Astrocyte (in vitro differentiated cells and primary cell): ENCODE data around the gene PPP2R3C. TPM values are rescaled to one million over a fixed set of nuclear protein-coding genes. Genes with fewer than 3 reads are reported as not detected.

Experiments used
- DNase-seq: peaks from one replicate; pipeline ENCODE4 v3.0.0-alpha.2; 2010; ENCODE audit warnings: low read depth
- FAIRE-seq: peaks from 2 replicates; lab custom pipeline; 2011; peaks lifted over from hg19 to GRCh38; lab: Jason Lieb, UNC
- H2AFZ ChIP-seq: 2 replicates; pipeline ENCODE4 v1.6.0; 2012; ENCODE audit warnings: low read depth, low read length, inconsistent platforms
- H3K27ac ChIP-seq: 2 replicates; pipeline ENCODE4 v1.5.1; 2011; ENCODE audit warnings: low read depth, low read length, inconsistent platforms
- H3K27me3 ChIP-seq: 2 replicates; pipeline ENCODE4 v1.6.0; 2011; ENCODE audit warnings: low read length, inconsistent platforms; ENCODE audit not compliant: insufficient read depth
- H3K36me3 ChIP-seq: 2 replicates; pipeline ENCODE4 v1.5.1; 2011; ENCODE audit warnings: low read length, inconsistent platforms; ENCODE audit not compliant: insufficient read depth
- H3K4me1 ChIP-seq: 2 replicates; pipeline ENCODE4 v1.5.1; 2011; ENCODE audit warnings: low read length, inconsistent platforms; ENCODE audit not compliant: insufficient read depth
- H3K4me2 ChIP-seq: 2 replicates; pipeline ENCODE4 v1.6.0; 2012; ENCODE audit warnings: low read length, inconsistent platforms
- H3K4me3 ChIP-seq: 2 replicates; pipeline ENCODE4 v1.5.1; 2011; ENCODE audit warnings: low read depth, mild to moderate bottlenecking, low read length, inconsistent platforms; ENCODE audit not compliant: insufficient read depth
- H3K79me2 ChIP-seq: 2 replicates; pipeline ENCODE4 v1.6.0; 2012; ENCODE audit warnings: mild to moderate bottlenecking, low read length, inconsistent platforms; ENCODE audit not compliant: insufficient read depth
- H3K9ac ChIP-seq: 2 replicates; pipeline ENCODE4 v1.6.0; 2012; ENCODE audit warnings: mild to moderate bottlenecking, low read length, inconsistent platforms
- H3K9me3 ChIP-seq: 2 replicates; pipeline ENCODE4 v1.5.1; 2012; ENCODE audit warnings: low read depth, mild to moderate bottlenecking, low read length, inconsistent platforms; ENCODE audit not compliant: insufficient read depth
- H4K20me1 ChIP-seq: 2 replicates; pipeline ENCODE4 v1.6.0; 2012; ENCODE audit warnings: low read length, inconsistent platforms; ENCODE audit not compliant: insufficient read depth
- H3K27ac Mint-ChIP-seq: one replicate; pipeline ENCODE4 v1.8.0; 2021; ENCODE audit warnings: mild to moderate bottlenecking, mixed read lengths; ENCODE audit not compliant: unreplicated experiment
- H3K27me3 Mint-ChIP-seq: one replicate; pipeline ENCODE4 v1.8.0; 2021; ENCODE audit warnings: low read depth, mixed read lengths; ENCODE audit not compliant: unreplicated experiment
- H3K36me3 Mint-ChIP-seq: one replicate; pipeline ENCODE4 v1.8.0; 2021; ENCODE audit warnings: low read depth, mixed read lengths; ENCODE audit not compliant: unreplicated experiment
- H3K4me1 Mint-ChIP-seq: one replicate; pipeline ENCODE4 v1.8.0; 2021; ENCODE audit warnings: low read depth, mixed read lengths; ENCODE audit not compliant: unreplicated experiment
- H3K4me3 Mint-ChIP-seq: one replicate; pipeline ENCODE4 v1.8.0; 2021; ENCODE audit warnings: mild to moderate bottlenecking, moderate library complexity, mixed read lengths; ENCODE audit not compliant: unreplicated experiment
- H3K9me3 Mint-ChIP-seq: one replicate; pipeline ENCODE4 v1.8.0; 2021; ENCODE audit warnings: mild to moderate bottlenecking, mixed read lengths; ENCODE audit not compliant: unreplicated experiment
- CTCF ChIP-seq: IDR thresholded peaks from 2 replicates; pipeline ENCODE4 v1.5.1; 2011; ENCODE audit warnings: low read depth, mild to moderate bottlenecking, inconsistent platforms, low read length, moderate library complexity; ENCODE audit not compliant: insufficient read depth
- EZH2 ChIP-seq: IDR thresholded peaks from 2 replicates; pipeline ENCODE4 v1.6.1; 2012; ENCODE audit warnings: mild to moderate bottlenecking, low read length, inconsistent platforms; ENCODE audit not compliant: insufficient read depth
- total RNA-seq: library from RNA; stranded (reverse); gene quantifications from 2 replicates; pipeline ENCODE4 v1.2.1, GENCODE V29; 2021

PPP2R3C gene
- total RNA-seq, 1 donor from 2014 or later = 28.3 TPM

GRCh38 chr14:35122696-35123387, 1.1 kb upstream of the PPP2R3C start:
- Histone ChIP-seq H3K36me3 (peaks cover 3% of the 10 kb centered on the region), H3K4me2 (peak overlapping the region; percentile 94), H3K4me3 (peak overlapping the region; percentile 85), H3K9me3 (no peaks in the 10 kb centered on the region), H3K79me2 (peaks cover 42% of the 10 kb centered on the region), H3K4me1 (peaks cover 9% of the 10 kb centered on the region), H4K20me1 (no peaks in the 10 kb centered on the region), H3K27ac (peak overlapping the region; percentile 98), H2AFZ (peak overlapping the region; percentile 97), H3K9ac (peak overlapping the region; percentile 92), H3K27me3 (no peaks in the 10 kb centered on the region)
- Mint-ChIP-seq H3K27ac (peak overlapping the region; percentile 99), H3K36me3 (no peaks in the 10 kb centered on the region), H3K4me1 (peaks cover 14% of the 10 kb centered on the region), H3K4me3 (peak overlapping the region; percentile 91), H3K9me3 (no peaks in the 10 kb centered on the region), H3K27me3 (no peaks in the 10 kb centered on the region)
- no peak for TF ChIP-seq CTCF
- TF ChIP-seq EZH2 = no peak
- DNase-seq (peak; percentile 51), FAIRE-seq (no peak)

GRCh38 chr14:35121026-35121886, 534 bp downstream of the PPP2R3C start:
- Histone ChIP-seq H3K9ac (peak overlapping the region; percentile 92), H2AFZ (peak overlapping the region; percentile 97), H3K79me2 (peaks cover 49% of the 10 kb centered on the region), H3K36me3 (peaks cover 3% of the 10 kb centered on the region), H3K4me1 (peaks cover 9% of the 10 kb centered on the region), H4K20me1 (peaks cover 6% of the 10 kb centered on the region), H3K27ac (peak overlapping the region; percentile 98), H3K4me3 (peak overlapping the region; percentile 85), H3K27me3 (no peaks in the 10 kb centered on the region), H3K4me2 (peak overlapping the region; percentile 94), H3K9me3 (no peaks in the 10 kb centered on the region)
- peak overlapping the region; percentile 99 for H3K27ac Mint-ChIP-seq
- H3K9me3 Mint-ChIP-seq = no peaks in the 10 kb centered on the region
- peak overlapping the region; percentile 91 for H3K4me3 Mint-ChIP-seq
- no peaks in the 10 kb centered on the region for H3K27me3 Mint-ChIP-seq
- H3K4me1 Mint-ChIP-seq = peaks cover 14% of the 10 kb centered on the region
- DNase-seq (no peak), FAIRE-seq (no peak)
- no peaks in the 10 kb centered on the region for H3K36me3 Mint-ChIP-seq
- no peak for TF ChIP-seq EZH2
- no peak for TF ChIP-seq CTCF
